LNCaP clone FGC (cell line): Measurements from ENCODE around the gene FBH1.
"Not testable (repeated sequence)": the region's sequence is repeated elsewhere in the genome, so short reads cannot be mapped to it uniquely, and the experiment has no call there.

Experiments
- DNase-seq: peaks from one replicate; pipeline ENCODE4 v3.0.0-alpha.2; 2011; ENCODE audit warnings: low read depth
- H3K4me3 ChIP-seq: 2 replicates; pipeline ENCODE4 v1.5.1; 2011; ENCODE audit warnings: mild to moderate bottlenecking, low read depth, low read length, control low read depth
- CTCF ChIP-seq: IDR thresholded peaks from 2 replicates; pipeline ENCODE4 v1.5.1; 2012; ENCODE audit warnings: mild to moderate bottlenecking; ENCODE audit not compliant: control insufficient read depth, insufficient read depth; ENCODE audit errors: extremely low read depth

FBH1 gene

GRCh38 chr10:5961405-5962100 is 71.5 kb downstream of the FBH1 start:
- DNase-seq = no peak
- H3K4me3 ChIP-seq = no peak overlapping the region
- no peak for TF ChIP-seq CTCF

GRCh38 chr10:5962358-5962940 is 72.4 kb downstream of the FBH1 start:
- not testable (repeated sequence) for DNase-seq, H3K4me3 ChIP-seq

- no peak for DNase-seq
- no peak for TF ChIP-seq CTCF
- no peak overlapping the region for H3K4me3 ChIP-seq
These were observed 73.0 kb downstream of the FBH1 start for GRCh38 chr10:5963071-5963470.

GRCh38 chr10:5963591-5963990 is 73.5 kb downstream of the FBH1 start:
- no peak for TF ChIP-seq CTCF
- DNase-seq = no peak
- H3K4me3 ChIP-seq = no peak overlapping the region

GRCh38 chr10:5964736-5965135 is 74.7 kb downstream of the FBH1 start:
- no peak overlapping the region for H3K4me3 ChIP-seq
- no peak for DNase-seq
- no peak for TF ChIP-seq CTCF

GRCh38 chr10:5965266-5965665 is 75.2 kb downstream of the FBH1 start:
- no peak for TF ChIP-seq CTCF
- no peak overlapping the region for H3K4me3 ChIP-seq
- DNase-seq = no peak

- no peak for TF ChIP-seq CTCF
- no peak overlapping the region for H3K4me3 ChIP-seq
- no peak for DNase-seq
These were observed 78.1 kb downstream of the FBH1 start for GRCh38 chr10:5968037-5968680.
